Osteoblast (primary cell): ENCODE measurements around the gene VMAC. TPM values are rescaled to one million over a fixed set of nuclear protein-coding genes. Genes with fewer than 3 reads are reported as not detected.
A peak's percentile ranks its signal among the peaks of the same experiment; 100 is the strongest.

ENCODE experiments used
- DNase-seq: peaks from one replicate; pipeline ENCODE4 v3.0.0; 2011; ENCODE audit warnings: low spot score, mixed read lengths; ENCODE audit not compliant: insufficient read length; ENCODE audit errors: missing footprints
- H2AFZ ChIP-seq: 2 replicates; pipeline ENCODE4 v1.6.0; 2011; ENCODE audit warnings: mild to moderate bottlenecking, low read length
- H3K27ac ChIP-seq: 2 replicates; pipeline ENCODE4 v1.5.1; 2011; ENCODE audit warnings: mild to moderate bottlenecking, low read depth, low read length, moderate library complexity
- H3K27me3 ChIP-seq: 2 replicates; pipeline ENCODE4 v1.6.0; 2012; ENCODE audit warnings: mild to moderate bottlenecking, control low read depth, inconsistent platforms, low read length, moderate library complexity; ENCODE audit not compliant: insufficient read depth
- H3K36me3 ChIP-seq: 2 replicates; pipeline ENCODE4 v1.5.1; 2011; ENCODE audit warnings: mild to moderate bottlenecking, low read length, control low read depth, moderate library complexity; ENCODE audit not compliant: insufficient read depth
- H3K4me1 ChIP-seq: 2 replicates; pipeline ENCODE4 v1.5.1; 2011; ENCODE audit warnings: mild to moderate bottlenecking, low read length, control low read depth, moderate library complexity; ENCODE audit not compliant: insufficient read depth
- H3K4me2 ChIP-seq: 2 replicates; pipeline ENCODE4 v1.6.0; 2011; ENCODE audit warnings: mild to moderate bottlenecking, low read length; ENCODE audit not compliant: insufficient read depth
- H3K4me3 ChIP-seq: fragments of 200-600 bp; sonication (generic); 3 replicates; pipeline ENCODE4 v1.5.1; 2012; ENCODE audit warnings: mild to moderate bottlenecking, low read length, inconsistent platforms; ENCODE audit not compliant: insufficient read depth
- H3K79me2 ChIP-seq: 2 replicates; pipeline ENCODE4 v1.6.0; 2012; ENCODE audit warnings: mild to moderate bottlenecking, low read length, control low read depth, inconsistent platforms; ENCODE audit not compliant: insufficient read depth
- H3K9me3 ChIP-seq: 2 replicates; pipeline ENCODE4 v1.5.1; 2011; ENCODE audit warnings: low read depth, low read length, control low read depth
- H4K20me1 ChIP-seq: 2 replicates; pipeline ENCODE4 v1.6.0; 2012; ENCODE audit warnings: mild to moderate bottlenecking, low read length, control low read depth; ENCODE audit not compliant: insufficient read depth
- CTCF ChIP-seq: IDR thresholded peaks from 2 replicates; pipeline ENCODE4 v1.5.1; 2011; ENCODE audit warnings: mild to moderate bottlenecking, low read depth, low read length, moderate library complexity; ENCODE audit errors: extremely low read depth
- total RNA-seq: library from RNA; depleted of rRNA; stranded (reverse); fragments of >200 nt; gene quantifications from 2 replicates; pipeline ENCODE4 v1.2.3, GENCODE V29; 2012

The VMAC gene
- total RNA-seq, 1 donor, result 12.3 TPM

GRCh38 chr19:5935473-5936291 lies 31.0 kb downstream of the VMAC start:
- no peak for DNase-seq
- Histone ChIP-seq H3K4me2 (peak overlapping the region; percentile 28), H3K79me2 (peaks cover 41% of the 10 kb centered on the region), H3K9me3 (no peaks in the 10 kb centered on the region), H3K27me3 (no peaks in the 10 kb centered on the region), H3K27ac (peak overlapping the region; percentile 78), H2AFZ (no peak overlapping the region), H3K4me3 (no peak overlapping the region), H3K36me3 (peaks cover 63% of the 10 kb centered on the region), H4K20me1 (peaks cover 30% of the 10 kb centered on the region), H3K4me1 (peaks cover 17% of the 10 kb centered on the region)
- TF ChIP-seq CTCF, result no peak

GRCh38 chr19:5936292-5936592 lies 31.6 kb downstream of the VMAC start:
- Histone ChIP-seq H3K36me3 (peaks cover 63% of the 10 kb centered on the region), H3K4me1 (peaks cover 17% of the 10 kb centered on the region), H3K79me2 (peaks cover 45% of the 10 kb centered on the region), H4K20me1 (peaks cover 35% of the 10 kb centered on the region), H3K27ac (no peak overlapping the region), H3K4me3 (no peak overlapping the region), H3K4me2 (no peak overlapping the region), H3K27me3 (no peaks in the 10 kb centered on the region), H2AFZ (no peak overlapping the region), H3K9me3 (no peaks in the 10 kb centered on the region)
- no peak for DNase-seq
- TF ChIP-seq CTCF, result no peak

GRCh38 chr19:5937550-5937949 lies 32.9 kb downstream of the VMAC start:
- Histone ChIP-seq H3K36me3 (peaks cover 56% of the 10 kb centered on the region), H4K20me1 (peaks cover 43% of the 10 kb centered on the region), H3K4me3 (no peak overlapping the region)

More at GRCh38 chr19:5937550-5937949, 32.9 kb downstream of the VMAC start:
- Histone ChIP-seq H3K27me3 (no peaks in the 10 kb centered on the region), H3K4me2 (no peak overlapping the region), H3K9me3 (no peaks in the 10 kb centered on the region), H2AFZ (no peak overlapping the region), H3K4me1 (peaks cover 17% of the 10 kb centered on the region), H3K79me2 (peaks cover 57% of the 10 kb centered on the region), H3K27ac (no peak overlapping the region)
- TF ChIP-seq CTCF, result no peak
- DNase-seq, result no peak
